Progenitor cell of endocrine pancreas (in vitro differentiated cells): ENCODE results near the gene EPDR1. TPM values are rescaled to one million over a fixed set of nuclear protein-coding genes. Genes with fewer than 3 reads are reported as not detected.

ENCODE experiments used
- DNase-seq: peaks from one replicate; pipeline ENCODE4 v3.0.0; 2021; ENCODE audit warnings: low spot score; ENCODE audit not compliant: unreplicated experiment
- H3K27ac Mint-ChIP-seq: 2 replicates; pipeline ENCODE4 v1.8.0; 2021; ENCODE audit warnings: mild to moderate bottlenecking, moderate library complexity, mixed read lengths
- H3K27me3 Mint-ChIP-seq: 2 replicates; pipeline ENCODE4 v1.8.0; 2021; ENCODE audit warnings: mixed read lengths
- H3K36me3 Mint-ChIP-seq: 2 replicates; pipeline ENCODE4 v1.8.0; 2022; ENCODE audit warnings: mixed read lengths; ENCODE audit not compliant: insufficient read depth
- H3K4me1 Mint-ChIP-seq: 2 replicates; pipeline ENCODE4 v1.8.0; 2021; ENCODE audit warnings: low read depth, mixed read lengths
- H3K4me3 Mint-ChIP-seq: 2 replicates; pipeline ENCODE4 v1.8.0; 2021; ENCODE audit warnings: low read depth, mild to moderate bottlenecking, moderate library complexity, mixed read lengths
- H3K9me3 Mint-ChIP-seq: 2 replicates; pipeline ENCODE4 v1.8.0; 2021; ENCODE audit warnings: low read depth, mixed read lengths
- total RNA-seq: library from RNA; stranded (reverse); gene quantifications from 2 replicates; pipeline ENCODE4 v1.2.1, GENCODE V29; 2021
- TF ChIP-seq, protein P1 (sequence below): fragments of 200-600 bp; sonication (generic); IDR thresholded peaks from one replicate; pipeline ENCODE4 v1.5.0; 2021; ENCODE audit warnings: antibody characterized with exemption, mild to moderate bottlenecking; ENCODE audit not compliant: unreplicated experiment

EPDR1 gene
- total RNA-seq, 1 donor from 2014 or later: 1.8 TPM

- H3K4me1 Mint-ChIP-seq: peaks cover 3% of the 10 kb centered on the region
- no peak for DNase-seq
These were observed 79.2 kb downstream of the EPDR1 start for GRCh38 chr7:37999673-38000072.

GRCh38 chr7:38000272-38000671 is 79.8 kb downstream of the EPDR1 start:
- H3K4me3 Mint-ChIP-seq: no peak overlapping the region
- DNase-seq: no peak
- H3K27me3 Mint-ChIP-seq: no peaks in the 10 kb centered on the region
- H3K27ac Mint-ChIP-seq: no peak overlapping the region
- H3K4me1 Mint-ChIP-seq: peaks cover 3% of the 10 kb centered on the region
- peaks cover 9% of the 10 kb centered on the region for H3K9me3 Mint-ChIP-seq
- TF ChIP-seq, protein P1, sequence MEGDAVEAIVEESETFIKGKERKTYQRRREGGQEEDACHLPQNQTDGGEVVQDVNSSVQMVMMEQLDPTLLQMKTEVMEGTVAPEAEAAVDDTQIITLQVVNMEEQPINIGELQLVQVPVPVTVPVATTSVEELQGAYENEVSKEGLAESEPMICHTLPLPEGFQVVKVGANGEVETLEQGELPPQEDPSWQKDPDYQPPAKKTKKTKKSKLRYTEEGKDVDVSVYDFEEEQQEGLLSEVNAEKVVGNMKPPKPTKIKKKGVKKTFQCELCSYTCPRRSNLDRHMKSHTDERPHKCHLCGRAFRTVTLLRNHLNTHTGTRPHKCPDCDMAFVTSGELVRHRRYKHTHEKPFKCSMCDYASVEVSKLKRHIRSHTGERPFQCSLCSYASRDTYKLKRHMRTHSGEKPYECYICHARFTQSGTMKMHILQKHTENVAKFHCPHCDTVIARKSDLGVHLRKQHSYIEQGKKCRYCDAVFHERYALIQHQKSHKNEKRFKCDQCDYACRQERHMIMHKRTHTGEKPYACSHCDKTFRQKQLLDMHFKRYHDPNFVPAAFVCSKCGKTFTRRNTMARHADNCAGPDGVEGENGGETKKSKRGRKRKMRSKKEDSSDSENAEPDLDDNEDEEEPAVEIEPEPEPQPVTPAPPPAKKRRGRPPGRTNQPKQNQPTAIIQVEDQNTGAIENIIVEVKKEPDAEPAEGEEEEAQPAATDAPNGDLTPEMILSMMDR: no peak
- H3K36me3 Mint-ChIP-seq: no peaks in the 10 kb centered on the region

More at GRCh38 chr7:37999673-38000072, 79.2 kb downstream of the EPDR1 start:
- H3K9me3 Mint-ChIP-seq: peaks cover 10% of the 10 kb centered on the region
- no peaks in the 10 kb centered on the region for H3K27me3 Mint-ChIP-seq
- TF ChIP-seq, protein P1: no peak
- H3K4me3 Mint-ChIP-seq: no peak overlapping the region
- no peaks in the 10 kb centered on the region for H3K36me3 Mint-ChIP-seq
- H3K27ac Mint-ChIP-seq: no peak overlapping the region

Other genes with a start within 250 kb of the EPDR1 start
- gene GPR141, start 236.9 kb upstream of the EPDR1 start, total RNA-seq: 1.1 and 1.4 TPM in 2 replicates
- 0.67 and 2.7 TPM in 2 replicates for gene NME8, start 72.0 kb upstream of the EPDR1 start, total RNA-seq
- gene SFRP4, start 3.8 kb upstream of the EPDR1 start, total RNA-seq: not detected in 2 replicates